NCI-H2171 treated with DMSO at 0.1 percent for 48 hours (cell line): ENCODE data around the gene NDUFV2.

ENCODE experiments used
- DNase-seq: peaks from one replicate; lab custom pipeline; 2025; lab: John Stamatoyannopoulos, UW

NDUFV2 gene

GRCh38 chr18:9117980-9118841 is 15.7 kb downstream of the NDUFV2 start:
- no peak for DNase-seq

DNA sequence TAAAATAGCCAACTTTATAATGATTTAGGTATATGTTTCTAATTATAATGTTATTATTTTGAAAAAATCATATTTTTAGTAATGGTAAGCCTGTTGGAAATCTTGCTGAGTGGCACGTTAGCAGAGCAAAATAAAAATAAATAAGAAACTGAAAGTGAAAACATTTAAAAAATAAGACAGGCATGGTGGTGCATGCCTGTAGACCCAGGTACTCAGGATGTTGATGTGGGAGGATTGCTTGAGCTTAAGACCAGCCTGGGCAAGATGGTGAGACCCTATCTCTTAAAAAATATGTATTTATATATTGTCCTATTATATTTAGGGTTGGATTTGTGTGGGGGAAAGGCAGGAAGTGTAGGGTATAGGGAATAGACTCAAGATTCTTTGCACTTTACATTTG is 18.3 kb downstream of the NDUFV2 start:
- no peak for DNase-seq

DNA sequence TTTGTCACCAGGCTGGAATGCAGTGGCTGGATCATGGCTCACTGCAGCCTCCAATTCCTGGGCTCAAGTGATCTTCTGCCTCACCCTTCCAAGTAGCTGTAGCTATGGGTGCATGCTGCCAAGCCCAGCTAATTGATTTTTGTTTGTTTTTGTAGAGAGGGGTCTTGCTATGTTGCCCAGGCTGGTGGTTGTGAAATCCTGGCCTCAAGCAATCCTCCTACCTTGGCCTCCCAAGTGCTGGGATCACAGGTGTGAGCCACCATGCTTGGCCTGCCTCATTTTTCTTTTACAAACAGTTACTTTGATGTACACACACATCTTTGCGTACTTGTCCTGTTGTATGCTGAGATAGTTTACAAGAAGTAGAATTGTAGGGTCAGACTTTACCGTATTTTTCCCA is 21.0 kb downstream of the NDUFV2 start:
- DNase-seq, result no peak

- DNase-seq, result no peak
These were observed 22.3 kb downstream of the NDUFV2 start for GRCh38 chr18:9124824-9125223.

GRCh38 chr18:9126337-9126736 is 23.8 kb downstream of the NDUFV2 start:
- DNase-seq, result no peak

DNA sequence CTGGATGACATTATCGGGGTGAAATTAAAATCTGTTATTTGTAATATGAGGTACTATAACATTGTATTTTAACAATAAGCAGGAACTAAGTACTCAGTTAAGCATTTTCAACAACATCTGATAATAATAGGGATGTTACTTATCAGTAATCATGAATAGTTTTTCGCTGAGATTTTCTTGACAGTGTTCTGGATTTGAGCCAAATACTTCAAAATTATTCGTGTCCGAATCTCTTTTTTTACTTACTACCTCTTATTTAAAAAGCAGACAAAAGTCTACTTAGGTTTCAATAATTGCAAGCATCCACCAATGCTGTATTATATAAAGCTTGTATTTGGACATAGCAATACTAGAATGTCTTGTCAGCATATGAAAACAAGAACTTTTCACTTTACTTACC is 27.7 kb downstream of the NDUFV2 start:
- no peak for DNase-seq

DNA sequence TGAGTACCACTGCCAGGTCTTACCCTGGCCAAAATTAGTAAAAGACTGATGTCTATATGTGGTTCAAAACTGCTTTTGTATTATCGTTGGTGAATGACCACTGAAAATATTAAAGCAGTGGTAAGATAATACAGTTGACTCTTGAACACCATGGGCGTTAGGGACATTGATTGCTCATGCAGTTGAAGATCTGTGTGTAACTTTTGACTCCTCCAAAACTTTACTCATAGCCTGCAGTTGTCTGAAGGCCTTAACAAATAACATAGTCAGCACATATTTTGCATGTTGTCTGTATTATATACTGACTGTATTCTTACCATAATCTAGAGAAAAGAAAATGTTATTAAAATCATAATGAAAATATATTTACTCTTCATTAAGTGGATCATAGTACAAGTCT is 28.3 kb downstream of the NDUFV2 start:
- DNase-seq, result no peak

- no peak for DNase-seq
These were observed 30.1 kb downstream of the NDUFV2 start for GRCh38 chr18:9132628-9133027.

- DNase-seq, result no peak
These were observed 30.7 kb downstream of the NDUFV2 start for GRCh38 chr18:9133225-9133624.

DNA sequence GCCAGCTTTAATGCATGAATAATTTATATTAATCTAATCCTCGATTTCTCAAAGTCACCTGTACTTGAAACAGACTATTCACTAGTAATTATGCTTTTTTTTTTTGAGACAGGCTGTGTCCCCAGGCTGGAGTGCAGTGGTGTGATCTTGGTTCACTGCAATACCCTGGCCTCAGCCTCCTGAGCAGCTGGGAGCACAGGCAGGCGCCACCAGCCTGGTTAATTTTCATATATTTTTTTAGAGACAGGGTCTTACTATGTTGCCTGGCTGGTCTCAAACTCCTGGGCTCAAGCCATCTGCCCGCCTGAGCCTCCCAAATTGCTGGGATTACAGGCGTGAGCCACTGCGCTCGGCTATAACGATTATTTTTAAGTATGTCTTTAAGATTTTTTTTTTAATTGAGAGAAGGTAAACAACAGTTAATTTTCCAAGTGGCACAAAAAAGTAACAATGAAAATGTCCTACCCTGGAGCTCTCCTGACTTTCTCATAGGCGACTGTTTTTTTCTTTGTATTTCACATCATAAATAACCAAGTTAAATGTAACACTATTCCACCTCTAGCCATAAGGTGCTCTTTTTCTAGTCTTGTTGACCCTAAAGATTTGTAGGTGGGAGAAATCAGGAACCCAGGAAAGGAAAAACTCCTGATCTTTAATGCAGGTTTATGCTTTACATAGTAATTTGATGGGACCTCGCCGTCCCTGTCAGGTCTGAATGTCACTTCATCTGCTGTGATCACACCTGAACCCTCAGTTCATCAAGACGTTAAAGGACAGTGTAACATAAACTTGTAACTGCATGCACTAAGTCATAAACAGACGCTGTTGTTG is 32.8 kb downstream of the NDUFV2 start:
- DNase-seq, result peak; percentile 72

DNA sequence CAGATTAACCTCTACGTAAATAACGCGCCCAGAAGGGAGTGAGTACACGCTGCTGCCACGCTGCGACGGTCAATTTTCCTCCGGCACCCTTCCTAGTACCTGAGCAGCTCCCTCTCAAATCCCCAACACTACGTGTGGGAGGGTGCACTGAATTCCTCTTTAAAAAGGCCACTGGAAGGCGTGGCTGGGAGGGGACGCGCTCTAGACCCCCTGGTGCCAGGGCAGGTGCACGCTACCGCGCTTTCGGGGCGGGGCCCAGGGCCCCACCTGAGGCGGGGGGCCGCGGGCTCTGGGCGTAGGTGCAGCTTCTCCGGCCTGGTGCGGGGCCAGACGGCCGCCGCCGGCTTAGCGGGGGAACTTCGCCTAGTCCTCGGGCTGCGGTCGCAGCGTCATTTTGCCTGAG is 33.4 kb downstream of the NDUFV2 start:
- DNase-seq, result peak; percentile 86

- DNase-seq, result peak; percentile 94
These were observed 34.0 kb downstream of the NDUFV2 start, which contains the start of gene ANKRD12 for GRCh38 chr18:9136315-9137155. ANKRD12 (plus strand) TSS chr18:9136781; CDS start chr18:9182433, 45,652 bp downstream.

GRCh38 chr18:9137168-9138066 is 34.9 kb downstream of the NDUFV2 start:
- DNase-seq, result peak; percentile 75

DNA sequence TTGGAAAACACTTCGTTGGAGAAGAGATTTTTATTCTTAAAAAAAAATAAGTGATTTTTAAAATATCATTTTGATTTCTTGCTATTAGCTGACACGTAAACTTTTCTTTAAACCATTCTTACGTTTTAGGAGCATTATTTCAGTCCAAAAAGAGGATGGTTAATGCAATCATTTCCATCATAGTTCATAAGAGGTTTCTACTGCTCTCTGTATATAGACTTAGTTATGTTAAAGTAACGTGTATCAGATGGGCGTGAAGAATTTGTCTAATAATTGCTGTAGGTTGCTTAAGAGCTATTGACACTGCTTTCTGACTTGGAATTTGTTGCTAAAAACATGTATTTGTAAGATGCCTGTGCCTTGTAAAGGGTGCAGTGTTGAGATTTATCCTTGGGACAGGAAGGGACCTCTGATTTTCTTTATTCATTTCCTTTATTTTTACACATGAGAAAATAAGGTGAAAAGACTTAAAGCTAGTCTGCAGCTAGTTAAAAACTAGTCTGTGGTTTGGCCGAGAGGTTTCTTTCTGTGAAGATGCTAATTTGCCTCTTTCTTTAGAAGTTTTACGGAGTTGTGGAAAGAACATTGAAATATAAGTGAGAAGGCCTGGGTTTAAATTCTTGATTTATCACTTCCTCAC is 37.0 kb downstream of the NDUFV2 start:
- DNase-seq, result no peak

DNA sequence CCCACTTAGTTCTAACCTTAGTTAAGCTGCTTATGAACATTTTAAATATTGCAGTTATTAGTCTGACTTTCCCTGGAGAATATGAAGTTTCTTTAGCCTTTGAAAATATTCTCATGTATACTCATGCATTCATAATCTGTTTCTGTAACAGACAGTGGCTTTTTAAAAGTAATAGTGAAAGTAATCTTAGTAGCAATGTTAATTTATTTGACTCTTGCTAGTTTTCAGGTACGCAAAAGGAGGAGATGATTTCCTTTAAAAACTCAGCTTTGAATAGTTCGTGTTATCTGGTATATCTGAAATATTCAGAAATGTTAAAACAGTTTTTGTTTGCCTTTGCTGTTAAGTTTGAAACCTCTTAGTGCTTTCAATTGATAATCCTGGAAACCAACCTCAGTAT is 37.9 kb downstream of the NDUFV2 start:
- DNase-seq, result no peak

DNA sequence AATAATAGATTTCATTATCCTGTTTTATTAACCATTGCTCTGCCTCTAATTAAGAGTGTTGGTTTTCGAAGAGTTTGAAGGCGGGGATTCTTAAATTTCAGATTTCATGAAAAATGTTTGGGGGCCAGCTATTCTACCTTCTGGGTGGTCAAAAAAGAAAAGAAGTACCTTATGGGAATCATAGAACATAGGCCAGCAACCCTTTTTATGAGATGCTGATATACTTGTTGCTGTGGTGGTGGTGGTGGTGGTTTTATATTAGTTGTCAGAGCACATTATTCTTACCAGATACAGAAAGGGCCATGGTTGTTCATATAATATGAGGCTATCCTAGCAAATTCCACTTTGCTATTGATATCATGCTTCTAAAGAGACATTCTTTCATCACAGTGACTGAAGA is 38.5 kb downstream of the NDUFV2 start:
- no peak for DNase-seq

DNA sequence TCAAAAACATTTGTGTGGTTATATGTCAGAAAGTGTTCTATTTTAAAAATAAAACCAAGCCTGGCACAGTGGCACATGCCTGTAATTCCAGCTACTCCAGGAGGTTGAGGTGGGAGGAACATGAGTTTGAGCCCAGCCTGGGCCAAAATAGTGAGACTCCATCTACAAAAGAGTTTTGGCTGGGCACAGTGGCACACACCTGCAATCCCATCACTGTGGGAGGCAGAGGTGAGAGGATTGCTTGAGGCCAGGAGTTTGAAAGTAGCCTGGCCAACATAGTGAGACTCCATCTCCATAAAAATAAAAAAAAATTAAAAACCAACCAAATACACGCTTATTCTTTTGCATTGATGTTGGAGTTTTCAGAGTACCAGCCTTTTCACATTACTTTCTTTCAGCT is 43.7 kb downstream of the NDUFV2 start:
- no peak for DNase-seq

DNA sequence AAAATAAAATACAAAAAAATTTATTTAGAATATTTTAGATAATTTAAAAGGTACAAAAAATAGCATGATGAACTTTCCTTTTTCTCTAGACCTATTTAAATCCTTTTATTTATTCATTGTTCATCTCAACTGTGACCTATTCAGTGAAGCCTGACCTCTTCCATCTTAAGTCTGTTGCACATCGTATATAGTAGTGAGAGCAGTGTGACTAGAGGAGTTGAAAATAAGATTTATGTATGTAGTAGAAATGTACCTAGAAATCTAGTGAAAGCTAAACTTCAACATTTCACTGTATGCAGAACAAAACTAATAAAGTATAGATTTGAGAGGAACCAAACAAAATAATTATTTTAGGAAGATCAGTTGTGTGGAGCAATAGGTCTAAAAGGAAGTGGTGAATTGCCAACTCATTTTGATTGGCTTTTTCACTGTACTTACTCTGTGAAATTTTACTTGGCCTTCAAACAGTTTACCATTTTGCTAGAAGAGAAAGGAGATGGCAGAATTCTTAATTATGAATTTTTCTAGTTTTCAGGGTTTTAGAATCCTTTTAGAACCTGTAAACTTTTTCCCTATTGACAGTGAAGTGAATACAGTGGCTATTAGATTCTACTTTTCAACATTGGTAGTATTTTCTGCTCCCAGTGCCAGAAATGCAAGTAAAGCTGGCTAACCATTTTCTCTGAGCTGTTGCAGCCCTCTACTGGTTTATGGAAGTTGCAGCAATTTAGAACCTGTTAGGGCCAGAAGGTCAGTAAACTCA is 45.1 kb downstream of the NDUFV2 start:
- peak; percentile 59 for DNase-seq

- DNase-seq, result no peak
These were observed 45.7 kb downstream of the NDUFV2 start for GRCh38 chr18:9148203-9148552.

- DNase-seq, result no peak
These were observed 47.6 kb downstream of the NDUFV2 start for GRCh38 chr18:9150121-9150520.
